HG02885 (cell line): Measurements from ENCODE around the gene NUCKS1.

ENCODE experiments used
- ATAC-seq: cut with Tn5 transposase; IDR thresholded peaks from one replicate; pipeline ENCODE4 v1.9.1; 2021; ENCODE audit warnings: mild to moderate bottlenecking; ENCODE audit not compliant: unreplicated experiment, poor library complexity

The NUCKS1 gene

GRCh38 chr1:205774198-205775014, 24.4 kb upstream of the NUCKS1 start:
- peak; percentile 32 for ATAC-seq

- no peak for ATAC-seq
These were observed 22.6 kb upstream of the NUCKS1 start for GRCh38 chr1:205772607-205773032.

GRCh38 chr1:205770618-205771017, 20.6 kb upstream of the NUCKS1 start:
- ATAC-seq, result no peak

GRCh38 chr1:205769641-205770365, 19.8 kb upstream of the NUCKS1 start:
- ATAC-seq, result no peak

- no peak for ATAC-seq
These were observed 17.3 kb upstream of the NUCKS1 start for GRCh38 chr1:205767248-205767647.

- ATAC-seq, result no peak
These were observed 16.6 kb upstream of the NUCKS1 start for GRCh38 chr1:205766570-205766969.

- no peak for ATAC-seq
These were observed 16.1 kb upstream of the NUCKS1 start for GRCh38 chr1:205766038-205766437.

GRCh38 chr1:205764578-205764977, 14.6 kb upstream of the NUCKS1 start:
- no peak for ATAC-seq

GRCh38 chr1:205763980-205764379, 14.0 kb upstream of the NUCKS1 start:
- no peak for ATAC-seq

- ATAC-seq, result no peak
These were observed 10.6 kb upstream of the NUCKS1 start for GRCh38 chr1:205760606-205761005.

- ATAC-seq, result no peak
These were observed 6.6 kb upstream of the NUCKS1 start for GRCh38 chr1:205756552-205756951.

- ATAC-seq, result no peak
These were observed 4.9 kb upstream of the NUCKS1 start for GRCh38 chr1:205754857-205755256.

- ATAC-seq, result no peak
These were observed 1.2 kb upstream of the NUCKS1 start for GRCh38 chr1:205751036-205751651.

GRCh38 chr1:205749234-205750137, 496 bp downstream of the NUCKS1 start:
- ATAC-seq, result peak; percentile 80

GRCh38 chr1:205748403-205749233, 1.4 kb downstream of the NUCKS1 start:
- ATAC-seq, result peak; percentile 4

GRCh38 chr1:205746757-205747412, 3.1 kb downstream of the NUCKS1 start:
- no peak for ATAC-seq

GRCh38 chr1:205744403-205744802, 5.6 kb downstream of the NUCKS1 start:
- no peak for ATAC-seq

- ATAC-seq, result no peak
These were observed 6.0 kb downstream of the NUCKS1 start for GRCh38 chr1:205743977-205744376.

- no peak for ATAC-seq
These were observed 8.3 kb downstream of the NUCKS1 start for GRCh38 chr1:205741681-205742080.
